Subcutaneous adipose tissue (tissue), 4 donors: ENCODE measurements around the gene EFHC2. TPM values are rescaled to one million over a fixed set of nuclear protein-coding genes. Genes with fewer than 3 reads are reported as not detected.

Experiments used
- total RNA-seq, 4 donors: library from RNA; depleted of rRNA; stranded (reverse); fragments of >200 nt; gene quantifications; one replicate each; pipeline ENCODE4 v1.1.0, GENCODE V29; 2016
- TF ChIP-seq, protein P1 (sequence below): fragments of 450-650 bp; IDR thresholded peaks from one replicate; pipeline ENCODE4 v1.5.1; 2016; ENCODE audit warnings: low read depth, mild to moderate bottlenecking, control low read depth, antibody characterized with exemption, moderate library complexity

EFHC2 gene
- total RNA-seq, 4 donors from 2014 or later = 0.51 to 0.88 TPM; not detected in 2

DNA sequence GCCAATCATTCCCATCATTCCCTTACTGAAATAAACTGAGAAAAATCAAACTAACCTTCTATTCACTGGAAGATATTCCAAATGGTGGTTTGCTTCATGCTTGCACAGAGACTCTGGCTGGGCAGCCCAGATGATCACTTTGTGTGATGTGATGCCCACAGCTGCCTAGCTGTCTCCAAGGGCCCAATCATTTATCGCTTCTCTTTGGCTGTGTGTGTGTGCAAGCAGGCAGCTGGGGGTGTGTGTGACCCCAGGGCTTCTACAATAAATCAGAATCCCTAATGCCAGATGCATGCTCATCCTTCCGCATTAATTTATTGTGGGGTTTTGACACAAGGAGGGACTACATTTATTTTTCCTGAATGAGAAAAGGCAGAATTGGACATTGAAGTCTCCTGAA, 230.1 kb downstream of the EFHC2 start:
- TF ChIP-seq, protein P1, sequence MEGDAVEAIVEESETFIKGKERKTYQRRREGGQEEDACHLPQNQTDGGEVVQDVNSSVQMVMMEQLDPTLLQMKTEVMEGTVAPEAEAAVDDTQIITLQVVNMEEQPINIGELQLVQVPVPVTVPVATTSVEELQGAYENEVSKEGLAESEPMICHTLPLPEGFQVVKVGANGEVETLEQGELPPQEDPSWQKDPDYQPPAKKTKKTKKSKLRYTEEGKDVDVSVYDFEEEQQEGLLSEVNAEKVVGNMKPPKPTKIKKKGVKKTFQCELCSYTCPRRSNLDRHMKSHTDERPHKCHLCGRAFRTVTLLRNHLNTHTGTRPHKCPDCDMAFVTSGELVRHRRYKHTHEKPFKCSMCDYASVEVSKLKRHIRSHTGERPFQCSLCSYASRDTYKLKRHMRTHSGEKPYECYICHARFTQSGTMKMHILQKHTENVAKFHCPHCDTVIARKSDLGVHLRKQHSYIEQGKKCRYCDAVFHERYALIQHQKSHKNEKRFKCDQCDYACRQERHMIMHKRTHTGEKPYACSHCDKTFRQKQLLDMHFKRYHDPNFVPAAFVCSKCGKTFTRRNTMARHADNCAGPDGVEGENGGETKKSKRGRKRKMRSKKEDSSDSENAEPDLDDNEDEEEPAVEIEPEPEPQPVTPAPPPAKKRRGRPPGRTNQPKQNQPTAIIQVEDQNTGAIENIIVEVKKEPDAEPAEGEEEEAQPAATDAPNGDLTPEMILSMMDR = no peak

DNA sequence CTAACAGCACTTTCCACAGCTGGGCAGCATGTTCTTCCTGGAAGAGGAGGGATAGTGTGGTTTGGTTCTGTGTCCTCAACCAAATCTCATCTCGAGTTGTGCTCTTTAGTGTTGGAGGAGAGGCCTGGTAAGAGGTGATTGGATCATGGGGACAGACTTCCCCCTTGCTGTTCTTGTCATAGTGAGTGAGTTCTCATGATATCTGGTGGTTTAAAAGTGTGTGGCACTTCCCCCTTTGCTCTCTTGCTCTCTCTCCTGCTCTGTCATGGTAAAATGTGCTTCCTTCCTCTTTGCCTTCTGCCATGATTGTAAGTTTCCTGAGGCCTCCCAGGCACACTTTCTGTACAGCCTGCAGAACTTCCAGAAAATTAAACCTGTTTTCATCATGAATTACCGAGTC, 236.6 kb downstream of the EFHC2 start:
- TF ChIP-seq, protein P1 = no peak

DNA sequence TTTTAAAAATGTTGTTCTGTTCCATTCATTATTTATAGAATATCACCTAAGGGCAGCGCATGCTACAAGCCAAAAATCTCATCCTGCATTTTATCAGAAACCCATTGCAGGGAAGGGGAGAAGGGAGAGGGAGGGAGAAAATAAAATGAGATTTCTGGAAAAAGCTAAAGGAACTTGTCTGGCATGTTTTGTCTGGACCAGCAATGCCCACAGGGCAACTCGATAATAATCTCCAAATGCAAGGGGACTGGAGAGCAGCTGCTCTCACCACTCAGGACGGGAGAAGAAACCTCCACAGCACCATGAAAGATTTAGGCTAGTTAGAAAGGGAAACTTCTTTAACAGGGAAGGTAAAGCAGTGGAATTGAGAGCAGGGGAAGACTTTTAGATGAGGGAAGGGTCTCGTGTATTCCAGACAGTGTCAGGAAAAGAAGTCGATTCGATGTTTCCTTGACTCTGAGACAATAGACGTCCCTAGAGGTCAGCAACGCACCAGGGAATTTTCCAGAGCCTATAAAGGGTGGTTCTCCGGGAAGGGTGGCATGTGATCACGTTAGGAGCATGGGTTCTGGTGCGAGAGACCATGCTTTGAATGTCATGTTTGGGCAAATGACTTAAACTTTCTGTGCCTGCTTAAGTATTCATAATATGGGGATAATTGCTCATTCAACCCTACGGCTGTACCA, 238.1 kb downstream of the EFHC2 start:
- TF ChIP-seq, protein P1 = no peak

DNA sequence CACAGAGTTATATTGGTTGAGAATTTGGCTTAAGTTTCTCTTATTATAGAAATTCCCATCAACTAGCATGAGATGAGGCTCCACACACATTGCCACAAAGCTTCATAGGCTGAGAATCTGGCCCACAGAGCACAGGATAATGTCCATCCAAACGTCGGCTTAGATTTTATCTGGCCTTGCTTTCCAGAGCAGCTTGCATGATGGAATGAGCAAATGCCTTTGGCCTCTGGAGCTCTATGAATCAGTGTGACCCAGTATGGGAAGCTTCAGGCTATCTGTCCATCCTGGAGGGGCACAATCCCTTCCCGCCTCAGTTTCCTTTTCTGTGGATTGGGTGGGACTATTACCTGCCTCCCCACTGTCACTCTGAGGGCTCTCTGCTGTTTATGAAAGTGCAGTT, 238.8 kb downstream of the EFHC2 start:
- TF ChIP-seq, protein P1 = no peak

DNA sequence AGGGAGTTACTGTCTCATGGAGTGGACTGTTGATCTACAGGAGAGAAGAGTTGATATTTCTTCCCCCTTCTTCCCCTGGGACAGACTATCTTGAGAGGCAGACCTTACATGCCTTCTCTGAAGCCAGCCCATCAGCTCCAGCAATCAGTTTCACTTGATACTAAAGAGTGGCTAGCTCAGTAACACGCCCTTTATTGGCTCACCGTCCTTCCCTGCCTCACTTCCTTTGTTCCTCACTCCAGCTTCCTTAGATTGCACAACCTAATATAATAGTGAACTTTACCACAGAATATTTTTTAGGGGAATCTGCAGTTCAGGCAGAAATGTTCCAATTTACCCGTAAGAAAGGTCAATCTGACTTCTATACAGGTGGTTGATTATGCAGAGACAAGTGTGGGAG, 242.2 kb downstream of the EFHC2 start:
- TF ChIP-seq, protein P1 = no peak

DNA sequence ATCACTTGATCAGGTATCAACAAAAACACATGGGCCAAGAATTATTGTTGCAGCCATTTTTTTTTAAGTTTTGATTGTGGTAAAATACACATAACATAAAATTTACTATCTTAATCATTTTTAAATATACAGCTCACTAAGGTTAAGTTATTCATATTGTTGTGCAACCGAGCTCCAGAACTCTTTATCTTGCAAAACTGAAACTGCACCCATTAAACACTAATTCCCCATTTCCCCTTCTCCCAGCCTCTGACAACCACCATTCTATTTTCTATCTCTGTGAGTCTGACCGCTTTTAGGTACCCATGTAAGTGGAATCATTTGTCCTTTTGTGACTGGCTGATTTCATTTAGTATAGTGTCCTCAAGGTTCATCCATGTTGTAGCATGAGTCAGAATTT, 244.1 kb downstream of the EFHC2 start:
- TF ChIP-seq, protein P1 = no peak

Other genes with a start within 250 kb of the EFHC2 start
- gene FUNDC1, start 199.2 kb upstream of the EFHC2 start, total RNA-seq = 10 to 100 TPM in 3 of 4 donors, 1 to 10 TPM in 1; 8.1 to 15.8 (median 10.4) TPM